Inflammatory macrophage (primary cell): Measurements from ENCODE around the gene SLC6A11.

ENCODE experiments used
- DNase-seq, 2 donors: peaks; one replicate each; pipeline ENCODE4 v3.0.0-alpha.2; 2020 to 2022

Gene SLC6A11

GRCh38 chr3:10981961-10982360, 165.9 kb downstream of the SLC6A11 start:
- DNase-seq = no peak

GRCh38 chr3:10982782-10983181, 166.8 kb downstream of the SLC6A11 start:
- no peak for DNase-seq

DNA sequence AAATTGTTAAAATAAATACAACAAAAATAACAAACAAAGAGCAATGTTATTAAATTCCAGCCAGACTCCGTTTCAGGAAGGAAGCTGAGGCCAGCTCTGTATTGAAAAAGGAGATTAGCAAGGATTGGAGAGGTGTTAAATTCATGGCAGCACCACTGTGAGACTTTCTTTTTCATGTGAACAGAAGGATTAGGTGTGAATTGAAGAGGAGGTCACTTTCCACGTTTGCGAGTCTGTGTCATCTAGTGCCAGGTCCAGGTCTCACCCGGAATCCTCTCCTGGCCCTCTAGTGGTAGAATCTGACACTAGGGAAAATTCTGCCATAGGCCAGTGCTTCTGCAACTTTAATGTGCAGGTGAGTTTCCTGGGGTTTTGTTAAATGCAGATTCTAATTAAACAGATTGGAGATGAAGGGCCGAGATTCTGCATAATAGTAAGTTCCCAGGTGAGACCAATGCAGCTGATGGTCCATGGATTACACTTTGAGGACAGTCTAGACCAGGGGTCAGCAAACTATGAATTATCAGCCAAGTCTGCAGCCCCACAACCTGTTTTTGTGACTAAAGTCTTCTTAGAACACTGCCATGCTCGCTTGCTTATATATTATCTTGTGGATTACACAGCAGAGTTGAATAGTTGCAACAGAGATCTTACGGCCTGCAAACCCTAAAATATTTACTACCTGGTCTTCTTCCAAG, 167.3 kb downstream of the SLC6A11 start:
- peak; percentile 14 to 17 for DNase-seq

GRCh38 chr3:10984371-10984896, 168.4 kb downstream of the SLC6A11 start:
- no peak for DNase-seq

DNA sequence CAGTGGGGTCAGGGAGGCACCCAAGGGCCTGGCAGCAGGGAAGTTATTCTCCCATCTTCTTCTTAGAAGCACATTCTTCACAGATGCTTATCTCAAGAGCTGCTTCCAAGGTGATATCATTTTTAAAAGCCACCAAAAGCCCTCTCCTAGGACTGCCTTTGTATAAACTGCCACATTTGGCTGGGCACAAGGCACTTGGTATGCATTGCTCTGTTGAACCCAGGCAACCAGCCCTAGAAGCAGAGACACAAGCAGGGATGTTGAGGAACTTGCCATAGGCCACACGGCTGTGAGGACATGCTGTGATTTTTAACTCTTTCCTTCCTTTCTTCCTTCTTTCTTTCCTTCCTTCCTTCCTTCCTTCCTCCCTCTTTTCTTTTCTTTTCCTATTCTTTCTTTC, 169.2 kb downstream of the SLC6A11 start:
- no peak for DNase-seq

GRCh38 chr3:10986592-10986991, 170.6 kb downstream of the SLC6A11 start:
- DNase-seq = no peak

GRCh38 chr3:10988001-10988665, 172.1 kb downstream of the SLC6A11 start:
- DNase-seq = no peak

GRCh38 chr3:10988991-10989484, 173.0 kb downstream of the SLC6A11 start:
- no peak for DNase-seq
